HEK293 (cell line): ENCODE measurements around the gene SFXN4.

ENCODE experiments used
- EGR2 ChIP-seq: fragments of 450-650 bp; formaldehyde crosslinking; IDR thresholded peaks from 2 replicates; pipeline ENCODE4 v1.5.1; 2016; ENCODE audit warnings: low read depth, missing biosample characterization, missing genetic modification characterization
- KLF8 ChIP-seq: fragments of 450-650 bp; formaldehyde crosslinking; IDR thresholded peaks from 2 replicates; pipeline ENCODE4 v1.5.1; 2016; ENCODE audit warnings: missing biosample characterization, missing genetic modification characterization
- MYNN ChIP-seq: fragments of 450-650 bp; formaldehyde crosslinking; IDR thresholded peaks from 2 replicates; pipeline ENCODE4 v1.5.1; 2016; ENCODE audit warnings: missing biosample characterization, missing genetic modification characterization, borderline replicate concordance
- OVOL3 ChIP-seq: fragments of 450-650 bp; formaldehyde crosslinking; IDR thresholded peaks from 2 replicates; pipeline ENCODE4 v1.5.1; 2016; ENCODE audit warnings: missing biosample characterization, missing genetic modification characterization
- PBX3 ChIP-seq: sonication (generic); formaldehyde crosslinking; IDR thresholded peaks from 2 replicates; pipeline ENCODE4 v1.8.1; 2022; ENCODE audit warnings: mild to moderate bottlenecking, moderate library complexity, missing genetic modification reagents
- PRDM6 ChIP-seq: fragments of 450-650 bp; formaldehyde crosslinking; IDR thresholded peaks from 2 replicates; pipeline ENCODE4 v1.5.1; 2017; ENCODE audit warnings: missing biosample characterization, missing genetic modification characterization
- TSHZ1 ChIP-seq: fragments of 450-650 bp; formaldehyde crosslinking; IDR thresholded peaks from 2 replicates; pipeline ENCODE4 v1.5.1; 2016; ENCODE audit warnings: missing biosample characterization, missing genetic modification characterization, borderline replicate concordance
- YY2 ChIP-seq: fragments of 450-650 bp; formaldehyde crosslinking; IDR thresholded peaks from 2 replicates; pipeline ENCODE4 v1.5.1; 2016; ENCODE audit warnings: missing biosample characterization, missing genetic modification characterization
- ZBTB20 ChIP-seq: fragments of 450-650 bp; formaldehyde crosslinking; IDR thresholded peaks from 2 replicates; pipeline ENCODE4 v1.5.1; 2016; ENCODE audit warnings: missing biosample characterization, missing genetic modification characterization
- ZBTB7A ChIP-seq: fragments of 450-650 bp; formaldehyde crosslinking; IDR thresholded peaks from 2 replicates; pipeline ENCODE4 v1.5.1; 2016; ENCODE audit warnings: low read depth, missing biosample characterization, missing genetic modification characterization
- ZNF132 ChIP-seq: fragments of 450-650 bp; formaldehyde crosslinking; IDR thresholded peaks from 2 replicates; pipeline ENCODE4 v1.5.1; 2017; ENCODE audit warnings: missing biosample characterization, missing genetic modification characterization, borderline replicate concordance
- ZNF148 ChIP-seq: fragments of 450-650 bp; formaldehyde crosslinking; IDR thresholded peaks from 2 replicates; pipeline ENCODE4 v1.5.0; 2017; ENCODE audit warnings: missing biosample characterization, missing genetic modification characterization, borderline replicate concordance
- ZNF175 ChIP-seq: fragments of 450-650 bp; formaldehyde crosslinking; IDR thresholded peaks from 2 replicates; pipeline ENCODE4 v1.5.1; 2016; ENCODE audit warnings: missing biosample characterization, missing genetic modification characterization
- ZNF211 ChIP-seq: fragments of 450-650 bp; formaldehyde crosslinking; IDR thresholded peaks from 2 replicates; pipeline ENCODE4 v1.5.1; 2016; ENCODE audit warnings: low read depth, missing biosample characterization, missing genetic modification characterization
- ZNF24 ChIP-seq: fragments of 450-650 bp; formaldehyde crosslinking; IDR thresholded peaks from 2 replicates; pipeline ENCODE4 v1.5.1; 2016; ENCODE audit warnings: missing biosample characterization, missing genetic modification characterization
- ZNF398 ChIP-seq: fragments of 450-650 bp; formaldehyde crosslinking; IDR thresholded peaks from 2 replicates; pipeline ENCODE4 v1.5.1; 2017; ENCODE audit warnings: missing biosample characterization, missing genetic modification characterization
- ZNF423 ChIP-seq: fragments of 450-650 bp; formaldehyde crosslinking; IDR thresholded peaks from 2 replicates; pipeline ENCODE4 v1.5.1; 2016; ENCODE audit warnings: missing biosample characterization, missing genetic modification characterization
- ZNF600 ChIP-seq: fragments of 450-650 bp; formaldehyde crosslinking; IDR thresholded peaks from 2 replicates; pipeline ENCODE4 v1.5.1; 2016; ENCODE audit warnings: missing biosample characterization, missing genetic modification characterization
- ZNF692 ChIP-seq: fragments of 450-650 bp; formaldehyde crosslinking; IDR thresholded peaks from 2 replicates; pipeline ENCODE4 v1.5.1; 2016; ENCODE audit warnings: missing biosample characterization, missing genetic modification characterization
- ZNF76 ChIP-seq: fragments of 450-650 bp; formaldehyde crosslinking; IDR thresholded peaks from 2 replicates; pipeline ENCODE4; 2016; ENCODE audit warnings: low read depth, missing biosample characterization, missing genetic modification characterization, borderline replicate concordance
- ZNF843 ChIP-seq: fragments of 450-650 bp; formaldehyde crosslinking; IDR thresholded peaks from 2 replicates; pipeline ENCODE4 v1.5.1; 2016; ENCODE audit warnings: missing biosample characterization, missing genetic modification characterization

SFXN4 gene

GRCh38 chr10:119165171-119166117 lies at the start of gene SFXN4 (continued):
- TF ChIP-seq ZNF148 (tag by site-specific recombination) (no peak), ZBTB7A (tag by site-specific recombination) (peak; percentile 13; the same call in 1 of the 2 replicates), ZNF423 (no peak), KLF8 (tag by site-specific recombination) (peak; percentile 21; the same call in 1 of the 2 replicates), PBX3 (CRISPR knock-in tag) (0 out of 2 replicates have a peak, but pooled peaks have one; percentile 46), ZNF175 (no peak), YY2 (tag by site-specific recombination) (no peak), ZNF24 (tag by site-specific recombination) (no peak; the same call in 1 of the 2 replicates), ZNF76 (tag by site-specific recombination) (no peak), TSHZ1 (0 out of 2 replicates have a peak, but pooled peaks have one; percentile 32), ZNF843 (tag by site-specific recombination) (peak; percentile 39; the same call in 1 of the 2 replicates), OVOL3 (tag by site-specific recombination) (no peak), ZNF211 (tag by site-specific recombination) (no peak), PRDM6 (tag by site-specific recombination) (no peak), MYNN (tag by site-specific recombination) (no peak), EGR2 (tag by site-specific recombination) (no peak; the same call in 1 of the 2 replicates), ZBTB20 (tag by site-specific recombination) (peak; percentile 33; the same call in 1 of the 2 replicates), ZNF398 (peak; percentile 15), ZNF692 (tag by site-specific recombination) (peak; percentile 73), ZNF600 (tag by site-specific recombination) (peak; percentile 47), ZNF132 (tag by site-specific recombination) (no peak)
